Stimulated activated CD8-positive, alpha-beta memory T cell treated with anti-CD3 and anti-CD28 coated beads, Interleukin-15, amount 100 ng/mL, for 4 hours (primary cell): Measurements from ENCODE around the gene HOXA13.

Experiments
- DNase-seq, 2 donors: peaks; one replicate each; pipeline ENCODE4 v3.0.0-alpha.2; 2020; ENCODE audit warnings: low read depth in 2 of 2

Gene HOXA13

DNA sequence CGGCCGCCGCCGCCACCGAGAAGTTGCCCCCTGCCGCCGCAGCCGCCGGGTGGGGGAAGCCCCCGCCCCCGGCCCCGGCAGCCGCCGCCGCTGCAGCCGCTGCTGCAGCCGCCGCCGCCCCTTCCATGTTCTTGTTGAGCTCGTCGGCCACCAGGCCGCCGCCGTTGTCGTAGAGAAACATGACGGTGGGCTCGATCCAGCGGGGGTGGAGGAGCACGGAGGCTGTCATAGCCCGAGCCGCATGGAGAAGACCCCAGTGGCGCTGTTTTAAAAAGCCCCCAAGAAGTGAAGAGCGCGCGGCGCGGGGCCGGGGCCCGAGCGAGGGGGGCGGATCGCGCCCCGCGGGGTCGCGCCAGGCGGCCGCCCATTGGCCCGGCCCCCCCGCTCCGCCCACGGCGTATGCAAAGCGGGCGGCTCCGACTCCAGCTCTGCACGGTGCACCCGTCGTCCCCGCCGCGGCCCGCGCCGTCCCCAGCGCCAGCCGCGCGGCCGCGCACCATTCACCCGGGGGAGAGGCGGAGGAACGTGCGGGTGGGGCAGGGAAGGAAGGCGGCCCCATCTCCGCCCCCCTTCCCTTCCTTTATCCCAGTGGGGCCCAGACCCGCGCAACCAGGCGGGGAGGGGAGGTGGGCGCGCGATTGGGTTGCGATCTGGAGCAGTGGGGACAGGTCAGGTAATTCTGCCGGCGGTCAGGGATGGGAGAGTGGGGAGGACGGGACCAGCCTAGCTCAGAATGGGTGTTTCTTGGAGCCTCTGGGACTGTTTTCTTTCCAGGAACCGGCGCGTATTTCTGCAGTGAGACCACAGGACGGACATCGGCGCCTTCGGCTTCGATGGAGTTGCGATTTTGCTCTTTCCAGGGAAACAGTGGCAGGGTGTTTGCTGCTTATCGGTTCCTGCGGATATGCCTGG is at the start of gene HOXA13:
Gene HOXA13, minus strand, starts transcription at position 243 of the 912 bp plus-strand sequence. Its CDS starts 14 bp downstream, at position 229.
- no peak for DNase-seq

DNA sequence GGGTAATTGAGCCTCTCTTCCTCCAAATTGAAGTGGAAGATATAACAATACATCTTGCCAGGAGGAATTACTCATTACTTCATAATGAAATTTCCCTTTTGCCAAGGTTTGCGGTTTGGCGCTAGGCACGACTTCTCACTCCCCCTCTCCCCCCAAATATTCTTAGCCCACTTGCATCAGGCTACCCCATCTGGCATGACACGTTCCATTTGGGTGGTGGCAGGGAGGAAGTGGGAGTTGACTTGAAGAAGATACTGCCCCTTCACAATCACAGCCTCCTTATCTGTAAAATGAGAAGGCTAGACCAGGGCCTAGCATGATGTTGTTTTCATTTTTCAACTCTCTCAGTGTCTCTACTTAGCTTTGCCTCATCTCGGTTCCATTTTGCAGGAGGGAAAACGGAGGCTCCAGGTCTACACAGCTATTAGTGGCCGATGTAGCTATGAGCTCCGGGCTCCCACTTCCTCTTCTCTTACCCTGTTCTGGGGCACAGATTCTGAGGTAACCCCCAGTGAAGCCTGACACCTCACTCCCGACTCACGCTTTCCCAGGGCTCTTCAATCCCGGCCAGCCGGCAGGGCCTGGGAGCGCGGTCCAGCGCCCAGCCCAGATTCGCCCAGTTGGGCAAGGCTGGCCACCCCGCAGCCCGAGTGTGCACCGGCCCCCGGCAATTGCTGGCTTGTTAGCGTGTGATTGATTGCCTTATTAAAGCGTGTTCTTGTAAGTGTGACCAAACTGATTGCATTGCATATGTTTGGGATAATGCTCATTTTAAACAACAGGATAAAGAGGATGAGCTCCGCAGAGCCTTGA is 49.2 kb upstream of the HOXA13 start:
- DNase-seq: no peak

DNA sequence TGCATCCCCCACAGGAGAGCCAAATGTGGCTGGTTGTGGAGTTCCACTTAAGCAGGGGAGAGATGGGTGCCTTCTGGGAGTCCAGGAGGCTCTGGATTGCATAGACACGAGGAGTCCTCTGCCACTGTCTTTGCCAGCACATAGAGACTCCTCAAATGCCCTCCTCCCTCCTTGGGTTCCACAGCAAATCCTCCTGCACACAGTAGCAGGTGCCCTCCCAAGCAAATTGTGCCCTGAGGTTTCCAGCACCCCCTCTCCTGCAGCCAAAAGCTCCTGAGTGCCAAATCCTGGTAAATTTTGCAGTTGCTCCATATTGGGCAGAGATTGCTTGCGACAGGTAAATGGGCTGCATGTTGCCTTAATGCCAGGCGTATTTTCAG is 48.5 kb upstream of the HOXA13 start:
- no peak for DNase-seq

DNA sequence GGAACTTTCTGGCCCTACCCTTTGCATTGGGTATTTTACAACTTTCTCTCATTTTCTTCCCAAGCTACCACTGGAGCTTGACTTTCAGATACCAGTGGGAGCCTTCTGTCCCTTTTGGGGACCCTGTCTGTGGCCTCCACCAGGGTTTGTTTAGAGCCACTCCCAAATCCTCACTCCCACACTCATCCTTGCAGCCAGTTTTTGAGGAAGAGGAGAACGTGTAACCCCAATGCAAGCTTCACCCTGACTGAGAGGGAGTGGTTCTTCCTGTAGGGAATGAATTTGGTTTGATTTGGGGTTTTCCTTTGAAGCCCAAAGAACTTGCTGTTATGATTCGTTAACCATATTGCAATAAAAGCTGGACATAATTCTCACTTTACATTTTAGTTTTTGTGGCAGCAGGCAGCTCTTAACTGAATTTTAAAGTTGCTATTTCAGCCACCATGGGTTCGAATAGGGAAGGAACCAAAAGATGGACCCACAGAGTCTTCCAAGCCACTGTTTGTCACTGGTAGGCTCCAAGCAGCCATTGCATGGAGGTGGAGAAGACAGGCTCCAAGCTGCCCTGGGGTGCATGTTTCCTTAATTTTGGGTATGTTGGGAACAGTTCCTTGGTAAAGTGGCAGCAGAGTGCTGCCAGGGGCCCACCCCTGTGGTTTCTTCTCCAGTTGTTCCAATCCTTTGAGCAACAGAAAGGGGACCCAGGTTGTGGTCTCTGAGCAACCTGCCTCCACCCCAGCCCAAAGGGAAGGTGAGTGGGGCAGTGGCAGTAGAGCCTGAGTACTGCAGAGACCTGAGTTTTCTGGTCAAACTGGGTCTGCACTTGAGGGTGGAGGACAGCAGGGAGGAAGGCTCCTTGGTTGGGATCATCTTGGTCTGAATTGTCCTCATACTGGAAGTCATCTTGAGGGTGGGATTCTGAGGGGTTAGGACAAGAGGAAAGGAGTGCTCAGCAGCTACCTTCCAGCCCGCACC is 47.8 kb upstream of the HOXA13 start:
- no peak for DNase-seq

DNA sequence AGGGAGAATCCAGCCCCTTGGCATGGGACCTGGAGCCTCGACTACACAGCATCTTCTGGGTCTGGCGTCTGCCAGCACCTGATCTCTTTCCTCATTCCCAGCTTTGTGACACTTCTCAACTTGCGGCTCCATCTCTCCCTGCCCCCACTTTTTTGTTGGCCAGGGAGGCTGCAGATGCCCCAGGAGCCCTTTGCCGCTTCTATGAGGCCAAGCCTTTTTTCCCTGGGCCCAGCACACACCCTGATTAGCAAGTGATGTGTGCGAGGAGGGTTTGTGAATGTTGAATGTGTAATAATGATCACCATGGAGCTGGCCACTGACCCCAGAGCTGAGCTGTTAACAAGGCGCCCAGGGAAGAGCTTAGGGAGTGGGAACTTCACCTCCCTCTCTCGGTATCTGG is 47.1 kb upstream of the HOXA13 start:
- no peak for DNase-seq

DNA sequence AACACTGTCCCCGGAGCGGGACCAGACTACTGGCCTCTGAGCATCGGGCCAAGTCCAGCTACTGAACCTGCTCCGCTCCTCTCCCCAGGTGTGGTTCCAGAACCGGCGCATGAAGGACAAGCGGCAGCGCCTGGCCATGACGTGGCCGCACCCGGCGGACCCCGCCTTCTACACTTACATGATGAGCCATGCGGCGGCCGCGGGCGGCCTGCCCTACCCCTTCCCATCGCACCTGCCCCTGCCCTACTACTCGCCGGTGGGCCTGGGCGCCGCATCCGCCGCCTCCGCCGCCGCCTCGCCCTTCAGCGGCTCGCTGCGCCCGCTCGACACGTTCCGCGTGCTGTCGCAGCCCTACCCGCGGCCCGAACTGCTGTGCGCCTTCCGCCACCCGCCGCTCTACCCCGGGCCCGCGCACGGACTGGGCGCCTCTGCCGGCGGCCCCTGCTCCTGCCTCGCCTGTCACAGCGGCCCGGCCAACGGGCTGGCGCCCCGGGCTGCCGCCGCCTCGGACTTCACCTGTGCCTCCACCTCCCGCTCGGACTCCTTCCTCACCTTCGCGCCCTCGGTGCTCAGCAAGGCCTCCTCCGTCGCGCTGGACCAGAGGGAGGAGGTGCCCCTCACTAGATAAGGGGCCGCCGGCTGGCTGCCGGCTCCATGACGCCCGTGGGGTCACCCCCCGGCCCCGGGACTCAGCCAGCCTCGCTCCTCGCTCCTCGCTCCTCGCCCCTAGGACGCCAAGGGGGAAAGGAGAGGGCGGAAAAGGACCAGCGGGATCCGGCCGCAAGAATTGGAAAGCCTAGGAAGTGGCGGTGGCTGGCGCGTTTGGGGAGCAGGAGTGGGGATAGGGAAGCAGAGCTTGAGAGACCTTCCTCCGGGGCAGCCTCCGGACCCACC is 46.2 kb upstream of the HOXA13 start:
- no peak for DNase-seq

DNA sequence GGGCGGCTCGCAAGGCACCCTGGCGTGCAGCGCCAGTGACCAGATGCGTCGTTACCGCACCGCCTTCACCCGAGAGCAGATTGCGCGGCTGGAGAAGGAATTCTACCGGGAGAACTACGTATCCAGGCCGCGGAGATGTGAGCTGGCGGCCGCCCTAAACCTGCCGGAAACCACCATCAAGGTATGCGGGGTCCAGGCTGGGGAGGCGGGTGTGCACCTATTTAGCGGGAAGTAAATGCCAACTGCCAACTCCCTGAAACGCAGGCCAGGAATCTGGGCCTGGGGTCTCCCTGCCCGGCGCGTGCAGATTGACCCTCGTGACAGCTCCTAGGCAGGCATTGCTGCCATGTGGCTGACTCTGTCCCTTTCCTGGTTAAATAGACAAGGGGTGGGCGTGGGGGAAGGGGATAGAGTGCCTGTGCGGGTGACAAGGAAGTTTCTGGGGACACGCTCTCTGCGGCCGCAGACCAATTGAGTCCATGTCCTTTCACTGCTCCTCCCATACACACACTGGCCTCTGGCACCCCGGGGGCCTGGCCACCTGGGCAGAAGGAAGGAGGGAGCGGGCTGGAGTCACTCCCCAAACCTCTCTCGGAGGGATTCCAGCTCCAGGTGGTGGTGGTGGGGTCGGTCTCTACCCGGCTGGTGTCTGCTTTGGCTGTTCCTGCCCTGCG is 45.4 kb upstream of the HOXA13 start:
- DNase-seq: no peak

DNA sequence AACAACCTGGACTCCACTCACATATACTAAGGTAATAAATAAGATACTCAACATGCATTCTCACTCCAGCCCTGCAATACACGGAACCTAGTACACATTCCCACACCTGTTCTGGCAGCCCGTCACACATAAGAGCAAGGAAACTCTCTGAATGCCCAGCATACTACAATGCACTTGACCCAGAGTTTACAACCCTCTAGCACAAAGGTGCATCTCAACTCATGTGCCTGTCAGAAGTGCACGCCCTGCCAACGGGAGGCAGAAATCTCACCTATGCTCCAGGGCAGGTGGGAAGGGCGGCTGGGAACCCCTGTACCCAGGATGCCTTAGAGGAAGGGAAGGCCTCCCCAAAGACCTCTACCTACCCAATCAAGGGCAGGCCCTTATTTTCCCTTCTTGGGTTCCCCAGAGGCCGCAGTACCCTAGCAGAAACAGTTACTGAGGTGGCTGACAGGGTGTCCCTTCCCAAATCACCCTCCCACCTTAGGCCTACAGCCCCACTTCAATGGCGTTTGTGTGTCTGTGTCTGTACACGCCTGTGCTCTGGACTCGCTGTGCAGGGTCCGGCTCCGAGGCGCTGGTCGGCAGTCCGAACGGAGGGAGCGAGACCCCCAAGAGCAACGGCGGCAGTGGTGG is 44.7 kb upstream of the HOXA13 start:
- DNase-seq: no peak

DNA sequence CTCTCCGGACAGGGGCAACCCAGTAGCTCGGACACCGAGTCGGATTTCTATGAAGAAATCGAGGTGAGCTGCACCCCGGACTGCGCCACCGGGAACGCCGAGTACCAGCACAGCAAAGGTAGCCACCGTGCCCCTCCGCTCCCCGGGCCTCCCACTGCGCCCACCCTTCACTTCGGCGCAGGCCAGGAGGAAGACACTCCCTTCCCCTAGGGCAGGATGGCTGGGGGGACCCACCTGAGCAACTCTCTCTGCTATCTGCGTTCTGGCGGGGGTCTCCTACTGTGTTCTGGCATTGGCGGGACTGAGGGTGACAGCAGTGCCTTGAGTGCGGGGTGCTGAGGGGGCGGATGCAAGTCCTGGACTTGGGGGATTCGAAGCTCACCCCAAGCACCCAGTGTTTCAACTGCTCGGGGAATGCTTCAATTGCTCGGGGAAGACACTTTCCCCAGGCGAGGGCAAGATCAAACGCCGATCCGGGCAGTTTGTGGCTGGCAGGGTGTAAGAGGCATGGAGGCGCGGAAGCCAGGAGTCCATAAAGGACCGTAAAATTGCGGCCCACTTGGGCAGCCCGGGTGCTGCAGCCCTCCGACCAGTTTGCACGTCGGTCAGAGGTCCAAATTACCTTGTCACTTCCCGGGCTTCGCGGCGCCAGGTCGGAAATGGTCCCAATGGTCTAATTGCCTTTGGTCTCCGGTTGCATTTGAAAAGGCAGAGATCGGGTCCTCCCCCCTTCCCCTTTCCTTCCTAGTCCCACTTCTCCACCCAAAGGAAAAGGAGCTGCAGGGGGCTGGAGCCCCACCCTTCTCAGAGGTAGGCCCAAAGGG is 43.7 kb upstream of the HOXA13 start:
- no peak for DNase-seq

DNA sequence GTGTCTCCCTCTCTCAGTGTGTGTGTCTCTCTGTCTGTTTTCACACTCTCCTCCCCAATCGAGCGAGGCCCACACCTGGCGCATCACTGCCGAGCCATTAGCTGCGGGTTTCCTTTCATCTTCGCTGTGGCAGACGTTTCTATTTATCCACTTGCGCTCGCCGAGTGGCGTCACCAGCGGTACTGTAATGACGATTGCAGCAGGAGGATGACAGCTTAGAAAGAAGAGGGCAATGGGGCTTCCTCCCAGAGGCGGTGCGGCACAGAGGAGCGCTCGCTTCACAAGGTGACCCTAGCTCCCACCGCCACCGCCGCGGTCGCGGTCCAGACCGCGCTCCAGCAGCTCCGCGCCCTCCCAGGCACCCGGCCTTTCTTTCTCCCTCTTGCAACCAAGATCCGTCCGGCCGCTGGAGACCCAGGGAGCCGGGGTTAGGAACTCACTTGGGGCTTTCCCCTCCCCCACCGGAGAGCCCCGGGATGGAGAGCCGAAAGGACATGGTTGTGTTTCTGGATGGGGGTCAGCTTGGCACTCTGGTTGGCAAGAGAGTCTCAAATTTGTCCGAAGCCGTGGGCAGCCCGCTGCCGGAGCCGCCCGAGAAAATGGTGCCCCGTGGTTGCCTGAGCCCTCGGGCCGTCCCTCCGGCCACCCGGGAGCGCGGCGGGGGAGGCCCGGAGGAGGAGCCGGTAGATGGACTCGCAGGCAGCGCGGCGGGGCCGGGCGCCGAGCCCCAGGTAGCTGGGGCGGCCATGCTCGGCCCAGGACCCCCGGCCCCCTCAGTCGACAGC is 42.9 kb upstream of the HOXA13 start, which contains the start of gene EVX1:
Gene EVX1, plus strand, starts transcription at position 248 of the 785 bp plus-strand sequence. Its CDS starts 229 bp downstream, at position 477.
- no peak for DNase-seq

DNA sequence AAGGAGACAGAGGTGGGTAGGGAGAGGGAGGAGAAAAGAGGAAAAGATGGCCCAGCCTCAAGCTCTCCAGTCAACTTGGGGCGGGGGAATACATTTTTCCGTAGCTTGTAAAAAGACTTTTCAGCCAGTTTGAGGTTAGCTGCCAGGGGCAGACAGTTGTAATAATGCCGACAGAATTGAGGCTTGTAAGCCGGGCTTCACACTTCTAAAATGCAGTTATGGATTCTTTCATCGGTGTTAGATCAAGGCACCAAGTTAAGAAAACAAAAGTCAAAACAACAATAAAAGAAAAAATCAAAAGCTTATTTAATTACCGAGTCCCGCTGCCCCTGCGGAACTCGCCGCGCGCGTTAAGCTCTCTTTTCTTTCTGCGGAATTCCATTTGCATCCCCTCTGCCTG is 42.3 kb upstream of the HOXA13 start:
- DNase-seq: no peak

DNA sequence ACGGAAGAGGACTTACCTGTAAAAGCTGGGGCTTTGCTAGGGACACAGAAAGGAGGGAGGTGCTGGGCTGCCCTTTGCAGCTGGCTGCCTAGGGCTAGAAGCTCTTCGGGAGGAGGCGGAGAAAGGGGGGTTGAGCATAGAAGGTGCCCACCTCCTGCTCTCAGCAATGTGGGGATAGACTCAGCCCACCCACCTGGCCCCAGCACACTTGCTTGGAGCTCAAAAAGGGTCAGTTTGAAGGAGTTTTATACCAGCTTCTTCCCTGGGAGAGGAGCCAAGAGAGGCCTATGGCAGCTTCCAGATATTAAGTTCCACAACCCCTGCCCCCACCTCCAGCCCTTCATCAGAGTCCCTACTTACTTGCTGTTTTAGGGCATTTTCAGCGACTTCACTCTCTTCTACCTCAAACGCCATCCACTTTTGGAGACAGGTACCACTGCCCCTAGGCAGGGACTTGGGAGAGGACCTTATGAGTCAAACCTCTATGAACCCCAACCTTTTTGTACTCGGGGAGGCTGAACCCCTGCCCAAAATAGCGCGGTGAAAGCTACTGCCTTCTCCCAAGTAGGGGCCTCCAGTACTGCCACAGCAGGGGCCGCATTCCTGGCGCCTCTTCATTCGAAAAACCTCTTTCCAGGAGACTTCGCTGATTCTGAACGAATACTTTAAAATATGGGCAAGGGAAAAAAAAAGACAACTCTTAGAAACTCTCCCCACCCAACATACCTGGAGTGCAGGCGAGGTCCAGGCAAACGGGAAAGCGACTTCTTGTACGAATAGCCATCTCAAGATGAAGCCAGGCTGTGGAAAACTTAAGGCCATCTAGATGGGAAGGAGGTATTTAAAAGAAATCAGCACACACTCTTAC is 41.5 kb upstream of the HOXA13 start:
- DNase-seq: no peak

DNA sequence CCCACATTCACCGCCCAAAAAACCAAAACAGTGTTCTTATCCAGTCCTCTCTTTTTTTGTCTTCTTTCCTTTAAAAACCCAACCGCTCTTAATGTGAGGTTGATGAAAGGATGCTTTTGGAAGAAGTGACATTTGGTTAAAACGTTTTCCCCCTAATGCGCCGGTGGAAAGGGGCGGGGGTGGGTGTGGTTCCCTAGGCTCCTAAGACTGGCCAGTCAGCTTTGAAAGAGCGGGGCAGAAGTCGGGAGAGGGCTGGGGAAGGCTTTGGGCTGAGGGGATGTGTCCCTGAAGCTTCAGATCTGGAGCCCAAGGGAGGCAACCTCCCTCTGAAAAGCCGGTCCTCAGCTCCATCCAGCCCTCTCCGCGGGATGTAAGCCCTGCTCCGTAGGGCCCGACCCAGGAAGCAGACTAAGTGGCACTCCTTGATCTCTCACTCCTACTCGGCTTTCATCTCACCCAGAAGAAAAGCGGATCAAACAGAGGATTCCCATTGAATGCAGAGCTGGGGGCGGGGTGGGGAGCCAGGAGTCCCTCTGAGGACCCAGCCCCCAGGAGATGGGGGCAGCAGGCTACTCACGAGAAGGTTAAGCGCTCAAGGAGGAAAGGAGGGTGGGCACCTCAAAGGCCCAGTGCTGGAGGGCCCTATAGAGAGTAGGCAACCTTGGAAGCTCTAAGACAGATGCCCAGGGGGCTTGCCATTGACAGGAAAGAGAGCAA is 40.3 kb upstream of the HOXA13 start:
- no peak for DNase-seq

DNA sequence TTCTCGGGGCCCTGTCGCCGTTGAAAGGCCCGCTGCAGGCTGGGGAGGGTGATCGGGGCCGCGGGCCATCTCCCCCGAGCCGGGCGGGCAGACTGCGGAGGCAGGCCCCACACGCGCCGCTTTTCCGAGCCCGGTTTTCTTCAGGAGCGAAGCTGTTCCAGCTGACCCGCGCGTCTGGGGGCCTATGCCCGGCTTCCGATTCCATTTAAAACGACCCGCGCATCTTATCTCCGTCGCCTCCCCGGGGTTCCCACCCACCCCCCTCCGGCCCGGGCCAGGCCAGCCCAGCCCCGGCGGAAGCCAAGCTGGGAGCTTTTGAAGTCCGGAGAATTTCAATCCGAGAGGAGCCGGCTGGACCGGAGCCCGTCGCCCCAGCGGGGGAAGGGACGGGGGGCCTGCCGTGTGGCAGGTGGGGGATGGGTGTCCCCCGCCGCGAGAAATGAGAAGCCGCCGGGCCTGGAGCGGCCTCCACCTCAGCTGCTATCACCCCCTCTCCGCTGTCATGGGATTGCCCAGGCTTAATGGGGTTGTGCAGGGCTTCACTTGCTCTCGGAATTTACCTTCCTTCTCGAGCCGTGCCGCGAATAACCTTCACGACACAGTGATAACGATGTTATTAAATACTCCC is 39.6 kb upstream of the HOXA13 start:
- DNase-seq: no peak

DNA sequence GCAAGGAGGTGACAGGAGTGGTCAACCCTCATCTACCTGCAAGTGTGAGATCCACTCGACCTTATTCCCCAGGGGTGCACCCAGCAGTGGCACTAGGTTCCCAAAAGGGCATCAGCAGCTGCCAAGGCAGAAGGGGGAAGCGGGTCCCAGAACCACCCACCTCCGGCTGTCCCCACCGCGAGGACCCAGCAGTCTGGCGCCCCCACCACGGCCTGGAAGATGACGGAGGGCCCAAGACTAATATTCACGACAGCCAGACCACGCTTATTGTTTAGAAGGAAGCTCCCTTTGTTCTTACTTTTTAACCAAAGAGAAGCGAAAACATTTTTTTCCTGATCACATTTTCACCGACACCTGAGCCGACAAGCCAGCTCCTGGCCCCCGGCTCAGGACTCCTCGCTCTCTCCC is 39.1 kb upstream of the HOXA13 start:
- DNase-seq: no peak
